Prostate gland (tissue), 2 donors: ENCODE measurements around the gene ATF7IP2.

Experiments used
- POLR2A ChIP-seq: fragments of 450-650 bp; IDR thresholded peaks from one replicate; pipeline ENCODE4 v1.6.1; 2016; ENCODE audit warnings: antibody characterized with exemption, mild to moderate bottlenecking
- POLR2AphosphoS5 ChIP-seq: sonication (generic); formaldehyde crosslinking; IDR thresholded peaks from one replicate; pipeline ENCODE4 v1.6.1; 2017; ENCODE audit warnings: antibody characterized with exemption
- TF ChIP-seq, protein P1 (sequence below), 4 experiments: fragments of 200-600 bp in 2 of 4; fragments of 450-650 bp in 2 of 4; sonication (generic) in 2 of 4; IDR thresholded peaks; 1 replicate in 3 of 4; 2 replicates in 1 of 4; pipeline ENCODE4 v1.5.1; 2016 to 2019; ENCODE audit warnings: antibody characterized with exemption in 4 of 4, mild to moderate bottlenecking in 2 of 4, moderate library complexity in 2 of 4

DNA sequence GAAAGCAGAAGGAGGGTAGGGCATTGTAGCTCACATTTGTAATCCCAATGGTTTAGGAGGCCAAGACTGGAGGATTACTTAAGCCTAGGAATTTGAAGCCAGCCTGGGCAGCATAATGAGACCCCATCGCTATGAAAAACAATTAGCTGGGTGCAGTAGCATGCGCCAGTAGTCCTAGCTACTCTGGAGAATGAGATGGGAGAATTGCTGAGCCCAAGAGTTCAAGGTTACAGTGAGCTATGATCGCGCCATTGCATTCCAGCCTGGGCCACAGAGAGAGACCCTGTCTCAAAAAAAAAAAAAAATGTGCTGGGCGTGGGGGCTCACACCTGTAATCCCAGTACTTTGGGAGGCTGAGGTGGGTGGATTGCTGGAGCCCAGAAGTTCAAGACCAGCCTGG lies 5.0 kb downstream of the ATF7IP2 start:
- TF ChIP-seq, protein P1, sequence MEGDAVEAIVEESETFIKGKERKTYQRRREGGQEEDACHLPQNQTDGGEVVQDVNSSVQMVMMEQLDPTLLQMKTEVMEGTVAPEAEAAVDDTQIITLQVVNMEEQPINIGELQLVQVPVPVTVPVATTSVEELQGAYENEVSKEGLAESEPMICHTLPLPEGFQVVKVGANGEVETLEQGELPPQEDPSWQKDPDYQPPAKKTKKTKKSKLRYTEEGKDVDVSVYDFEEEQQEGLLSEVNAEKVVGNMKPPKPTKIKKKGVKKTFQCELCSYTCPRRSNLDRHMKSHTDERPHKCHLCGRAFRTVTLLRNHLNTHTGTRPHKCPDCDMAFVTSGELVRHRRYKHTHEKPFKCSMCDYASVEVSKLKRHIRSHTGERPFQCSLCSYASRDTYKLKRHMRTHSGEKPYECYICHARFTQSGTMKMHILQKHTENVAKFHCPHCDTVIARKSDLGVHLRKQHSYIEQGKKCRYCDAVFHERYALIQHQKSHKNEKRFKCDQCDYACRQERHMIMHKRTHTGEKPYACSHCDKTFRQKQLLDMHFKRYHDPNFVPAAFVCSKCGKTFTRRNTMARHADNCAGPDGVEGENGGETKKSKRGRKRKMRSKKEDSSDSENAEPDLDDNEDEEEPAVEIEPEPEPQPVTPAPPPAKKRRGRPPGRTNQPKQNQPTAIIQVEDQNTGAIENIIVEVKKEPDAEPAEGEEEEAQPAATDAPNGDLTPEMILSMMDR (IDR thresholded peaks at IDR 0.05): no peak
- TF ChIP-seq POLR2A (no peak), POLR2AphosphoS5 (no peak)
